Gastroesophageal sphincter (tissue), 4 donors: ENCODE data around the gene IAH1. TPM values are rescaled to one million over a fixed set of nuclear protein-coding genes. Genes with fewer than 3 reads are reported as not detected.

Experiments
- ATAC-seq: fragments of 150-250 bp; one replicate; pipeline ENCODE4 v1.9.1; 2016; ENCODE audit warnings: mild to moderate bottlenecking, moderate library complexity
- H3K27ac ChIP-seq, 4 donors: fragments of 200-600 bp; sonication (generic) in 3 of 4; 1 replicate in 3 of 4; 2 replicates in 1 of 4; pipeline ENCODE4 v1.5.1; 2016 to 2019
- H3K27me3 ChIP-seq: fragments of 200-600 bp; sonication (generic); one replicate; pipeline ENCODE4 v1.5.1; 2019
- H3K36me3 ChIP-seq, 2 donors: fragments of 200-600 bp; sonication (generic); one replicate each; pipeline ENCODE4 v1.5.1; 2019; ENCODE audit warnings: control low read depth in 1 of 2
- H3K4me1 ChIP-seq, 3 donors: fragments of 200-600 bp; sonication (generic); 1 replicate in 2 of 3; 2 replicates in 1 of 3; pipeline ENCODE4 v1.5.1; 2016 to 2019; ENCODE audit warnings: control low read depth in 2 of 3
- H3K4me3 ChIP-seq, 2 donors: fragments of 200-600 bp; sonication (generic); one replicate each; pipeline ENCODE4 v1.5.1; 2019; ENCODE audit warnings: mild to moderate bottlenecking in 1 of 2, moderate library complexity in 1 of 2
- H3K9me3 ChIP-seq, 3 donors: fragments of 200-600 bp; sonication (generic); one replicate each; pipeline ENCODE4 v1.5.1; 2017 to 2019; ENCODE audit warnings: control low read depth in 2 of 3
- CTCF ChIP-seq, 4 experiments: fragments of 200-600 bp in 2 of 4; fragments of 450-650 bp in 2 of 4; sonication (generic) in 1 of 4; IDR thresholded peaks; one replicate each; pipeline ENCODE4 v1.5.1; 2017 to 2019; ENCODE audit warnings: antibody characterized with exemption in 4 of 4, mild to moderate bottlenecking in 2 of 4, moderate library complexity in 2 of 4
- EP300 ChIP-seq: sonication (generic); formaldehyde crosslinking; IDR thresholded peaks from one replicate; pipeline ENCODE4 v1.6.1; 2017; ENCODE audit warnings: antibody characterized with exemption, mild to moderate bottlenecking
- POLR2A ChIP-seq, 2 donors: fragments of 450-650 bp; IDR thresholded peaks; one replicate each; pipeline ENCODE4 v1.6.1; 2017; ENCODE audit warnings: antibody characterized with exemption in 2 of 2, mild to moderate bottlenecking in 2 of 2, moderate library complexity in 1 of 2
- POLR2AphosphoS5 ChIP-seq: sonication (generic); formaldehyde crosslinking; IDR thresholded peaks from one replicate; pipeline ENCODE4 v1.6.1; 2017; ENCODE audit warnings: antibody characterized with exemption
- WGBS, 2 donors: methylation state at CpG; one replicate each; pipeline ENCODE4 v1.1.5; 2018; ENCODE audit warnings: low coverage in 1 of 2; 5-methylcytosine and 5-hydroxymethylcytosine counted together
- total RNA-seq, 4 donors: library from RNA; depleted of rRNA; stranded (reverse); fragments of >200 nt; gene quantifications; one replicate each; pipeline ENCODE4 v1.1.0, GENCODE V29; 2016

Gene IAH1
- 10 to 100 TPM; 53.6 to 82.0 (median 75.7) TPM for total RNA-seq

DNA sequence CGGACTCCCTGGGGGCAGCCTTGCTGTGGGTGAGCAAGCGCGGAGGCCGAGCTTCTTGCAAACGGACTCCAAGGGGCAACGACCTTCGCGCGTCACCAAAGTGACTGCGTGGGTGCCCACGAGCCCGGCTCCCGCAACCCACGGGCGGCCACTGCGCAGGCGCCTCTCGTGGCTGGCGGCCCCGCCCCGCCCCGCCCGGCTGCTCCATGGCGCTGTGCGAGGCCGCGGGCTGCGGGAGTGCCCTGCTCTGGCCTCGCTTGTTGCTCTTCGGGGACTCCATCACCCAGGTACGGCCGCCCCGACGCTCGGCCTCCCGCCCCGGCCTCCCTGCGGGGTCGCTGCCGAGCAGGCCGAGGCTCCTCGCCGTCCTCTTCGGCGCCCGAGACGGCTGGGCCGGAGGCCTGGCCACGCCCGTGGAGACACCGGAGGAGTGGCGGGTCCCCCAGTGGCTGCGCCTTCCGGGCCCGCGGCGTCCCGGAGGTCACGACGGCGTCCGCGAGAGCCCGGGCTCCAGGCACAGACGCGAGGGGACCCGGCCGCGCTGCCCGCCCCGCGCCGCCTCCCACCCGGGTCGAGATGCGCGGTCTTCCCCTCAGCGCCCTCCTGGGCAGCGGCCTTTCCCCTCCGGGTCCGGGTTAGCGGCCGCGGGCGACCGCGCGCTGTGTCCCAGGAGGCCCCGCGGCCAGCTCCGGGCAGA lies at the start of gene IAH1:
TSS of gene IAH1 (plus strand) at position 191 of the 697 bp plus-strand sequence. CDS start at position 207, 16 bp downstream.
- Histone ChIP-seq H3K9me3 (no peaks in the 10 kb centered on the region), H3K4me3 (peak within 1 kb of the TSS; percentile 74 to 94), H3K27ac (peak within 1 kb of the TSS; percentile 64 to 96 (median 93)), H3K27me3 (no peaks in the 10 kb centered on the region), H3K36me3 (peaks cover 0 to 25% of the 10 kb centered on the region in 2 donors), H3K4me1 (peaks cover 0 to 50% (median 7%) of the 10 kb centered on the region in 3 donors)
- WGBS, 2 donors, result no CpG with 5 or more reads among the region's 91 CpGs
- TF ChIP-seq POLR2A (IDR thresholded peaks at IDR 0.05), result peak; percentile 54 to 78
- no peak for TF ChIP-seq EP300
- peak in 1 of 4 experiments; percentile 28 for TF ChIP-seq CTCF (IDR thresholded peaks at IDR 0.05)
- TF ChIP-seq POLR2AphosphoS5, result peak; percentile 45
- peak; percentile 90 for ATAC-seq

- peaks cover 0 to 52% of the 10 kb centered on the region in 2 donors for H3K36me3 ChIP-seq
- H3K27me3 ChIP-seq, result no peaks in the 10 kb centered on the region
- no peak overlapping the region for H3K27ac ChIP-seq
- H3K4me3 ChIP-seq, result no peak overlapping the region
- peaks cover 0 to 15% (median 9%) of the 10 kb centered on the region in 3 donors for H3K4me1 ChIP-seq
- TF ChIP-seq POLR2AphosphoS5, result no peak
- no peak for TF ChIP-seq CTCF (IDR thresholded peaks at IDR 0.05)
- no peak for TF ChIP-seq EP300
- no peak for TF ChIP-seq POLR2A (IDR thresholded peaks at IDR 0.05)
- H3K9me3 ChIP-seq, result no peaks in the 10 kb centered on the region
- WGBS, 2 donors, result 63 to 70% methylated on average over 3 to 4 of the region's 5 CpGs
- no peak for ATAC-seq
These were observed 45.3 kb upstream of the IAH1 start for GRCh38 chr2:9428965-9429577.

DNA sequence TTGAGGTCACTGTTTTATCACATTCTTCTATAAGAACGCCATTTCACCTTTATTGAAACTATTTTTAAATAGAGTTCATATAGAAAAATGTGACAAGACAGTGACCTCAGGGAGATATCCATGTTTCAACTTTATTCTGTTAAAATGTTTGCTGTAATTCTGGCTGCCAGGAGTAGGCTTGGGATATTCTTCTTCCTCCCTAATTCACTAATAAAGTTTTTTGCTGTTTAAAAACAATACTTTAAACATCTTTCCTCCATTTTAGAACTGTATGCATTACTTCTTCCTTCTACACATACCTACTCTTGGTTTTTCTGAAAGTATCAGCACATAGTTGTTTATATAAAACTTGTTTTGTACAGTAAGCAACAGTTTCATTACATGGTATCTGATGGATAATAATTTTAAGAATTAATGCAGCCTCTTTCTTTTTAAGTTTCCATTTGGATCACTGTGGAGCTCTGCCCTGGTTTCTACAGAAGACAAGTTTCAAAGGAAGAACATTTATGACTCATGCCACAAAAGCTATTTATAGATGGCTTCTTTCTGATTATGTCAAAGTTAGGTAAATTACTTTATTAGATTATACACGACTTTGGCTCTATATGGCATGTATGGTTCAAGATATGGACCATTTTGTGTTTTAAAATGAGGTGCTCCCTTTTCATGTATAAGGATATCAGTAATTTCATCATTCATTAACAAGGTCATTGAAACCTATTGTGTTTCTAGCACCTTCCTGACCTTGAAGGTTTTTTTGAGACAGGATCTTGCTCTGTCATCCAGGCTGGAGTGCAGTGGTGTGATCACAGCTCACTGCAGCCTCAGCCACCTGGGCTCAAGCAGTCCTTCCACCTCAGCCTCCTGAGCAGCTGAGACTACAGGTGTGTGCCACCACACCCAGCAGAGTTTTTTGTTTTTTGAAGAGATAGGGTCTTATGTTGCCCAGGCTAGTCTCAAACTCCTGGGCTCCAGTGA lies 43.7 kb upstream of the IAH1 start:
- H3K27ac ChIP-seq, result no peak overlapping the region
- ATAC-seq, result no peak
- TF ChIP-seq POLR2AphosphoS5 (no peak), POLR2A (IDR thresholded peaks at IDR 0.05) (no peak), CTCF (IDR thresholded peaks at IDR 0.05) (no peak), EP300 (no peak)
- H3K9me3 ChIP-seq, result no peaks in the 10 kb centered on the region
- H3K36me3 ChIP-seq, result peaks cover 0 to 66% of the 10 kb centered on the region in 2 donors
- H3K27me3 ChIP-seq, result no peaks in the 10 kb centered on the region
- no peaks in the 10 kb centered on the region for H3K4me1 ChIP-seq
- H3K4me3 ChIP-seq, result no peak overlapping the region
- WGBS, 2 donors, result 56 to 67% methylated on average over 2 of the region's 2 CpGs

- no peak for ATAC-seq
- 67 to 80% methylated on average over 2 of the region's 2 CpGs for WGBS, 2 donors
These were observed 39.9 kb upstream of the IAH1 start for GRCh38 chr2:9434489-9434888.

More at GRCh38 chr2:9434489-9434888, 39.9 kb upstream of the IAH1 start:
- TF ChIP-seq POLR2A (IDR thresholded peaks at IDR 0.05), result no peak
- no peak for TF ChIP-seq POLR2AphosphoS5
- TF ChIP-seq CTCF (IDR thresholded peaks at IDR 0.05), result no peak
- no peak for TF ChIP-seq EP300
- no peaks in the 10 kb centered on the region for H3K4me1 ChIP-seq
- no peak overlapping the region for H3K4me3 ChIP-seq
- no peaks in the 10 kb centered on the region for H3K9me3 ChIP-seq
- no peak overlapping the region for H3K27ac ChIP-seq
- no peaks in the 10 kb centered on the region for H3K27me3 ChIP-seq
- peaks cover 0 to 98% of the 10 kb centered on the region in 2 donors for H3K36me3 ChIP-seq
